SK-N-SH (cell line): ENCODE measurements around the gene DEPP1.

Experiments used
- EP300 ChIP-seq, 2 experiments: IDR thresholded peaks; 2 replicates each; pipeline versions ENCODE4 v1.4.0 to v1.6.1; 2012; ENCODE audit warnings: borderline replicate concordance in 1 of 2, low read depth in 1 of 2, low read length in 1 of 2
- EZH2phosphoT487 ChIP-seq: fragments of 200-600 bp; sonication (generic); IDR thresholded peaks from 2 replicates; pipeline ENCODE4 v1.6.1; 2017; ENCODE audit warnings: low read depth, mixed run types, mild to moderate bottlenecking, antibody characterized with exemption, moderate library complexity, borderline replicate concordance
- FOXM1 ChIP-seq: IDR thresholded peaks from 2 replicates; pipeline ENCODE4 v1.4.0; 2012; ENCODE audit warnings: low read depth, mild to moderate bottlenecking
- SMC3 ChIP-seq: IDR thresholded peaks from 2 replicates; pipeline ENCODE4 v1.6.1; 2012; ENCODE audit warnings: low read depth, low read length, improper control_type of control experiment
- TF ChIP-seq, protein P1 (sequence below): fragments of 200-600 bp; sonication (generic); IDR thresholded peaks from 2 replicates; pipeline ENCODE4 v1.6.1; 2017; ENCODE audit warnings: antibody characterized with exemption, mild to moderate bottlenecking, moderate library complexity

DNA sequence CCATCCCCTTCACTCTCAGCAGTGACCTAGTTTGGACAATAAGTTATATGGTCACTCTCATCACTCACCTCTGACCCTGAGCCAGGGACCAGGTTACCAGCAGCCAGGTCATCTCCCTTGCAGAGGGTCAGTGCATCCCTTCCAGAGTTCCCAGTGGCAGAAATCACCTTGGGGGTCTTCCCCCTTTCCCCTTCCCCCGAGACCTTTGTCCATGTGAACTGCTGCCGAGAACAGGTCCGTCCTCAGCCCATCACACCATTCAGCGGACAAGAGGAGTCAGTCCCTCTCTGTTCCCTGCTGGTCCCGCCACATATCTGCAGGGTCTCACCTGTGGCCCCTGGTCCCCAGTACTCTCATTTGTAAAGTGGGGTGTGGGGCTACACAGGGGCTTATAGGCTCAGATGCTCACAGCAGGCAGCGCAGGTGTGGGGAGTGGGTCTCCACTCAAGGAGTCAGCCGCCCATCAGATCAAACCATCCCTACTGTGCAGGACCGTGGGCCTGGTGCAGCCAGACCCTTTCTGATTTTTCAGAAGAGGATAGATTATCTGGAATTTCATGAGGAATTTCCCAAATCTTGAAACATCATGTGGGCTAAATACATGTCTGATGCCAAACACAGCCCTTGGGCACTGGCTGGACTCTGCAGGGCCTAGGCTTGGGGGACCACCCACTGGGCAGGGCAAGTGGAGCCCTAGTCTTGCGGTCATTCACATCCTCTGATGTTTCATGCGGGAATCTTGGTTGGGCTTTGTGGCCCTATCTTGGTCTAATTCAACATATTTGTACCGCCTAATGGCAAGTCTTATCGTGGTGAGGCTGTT is 6.5 kb downstream of the DEPP1 start:
- TF ChIP-seq SMC3 (no peak), EZH2phosphoT487 (no peak), EP300 (IDR thresholded peaks at IDR 0.05; ENCODE audit: borderline replicate concordance in 1 of 2, low read depth in 1 of 2, low read length in 1 of 2) (no peak), FOXM1 (no peak)
- TF ChIP-seq, protein P1, sequence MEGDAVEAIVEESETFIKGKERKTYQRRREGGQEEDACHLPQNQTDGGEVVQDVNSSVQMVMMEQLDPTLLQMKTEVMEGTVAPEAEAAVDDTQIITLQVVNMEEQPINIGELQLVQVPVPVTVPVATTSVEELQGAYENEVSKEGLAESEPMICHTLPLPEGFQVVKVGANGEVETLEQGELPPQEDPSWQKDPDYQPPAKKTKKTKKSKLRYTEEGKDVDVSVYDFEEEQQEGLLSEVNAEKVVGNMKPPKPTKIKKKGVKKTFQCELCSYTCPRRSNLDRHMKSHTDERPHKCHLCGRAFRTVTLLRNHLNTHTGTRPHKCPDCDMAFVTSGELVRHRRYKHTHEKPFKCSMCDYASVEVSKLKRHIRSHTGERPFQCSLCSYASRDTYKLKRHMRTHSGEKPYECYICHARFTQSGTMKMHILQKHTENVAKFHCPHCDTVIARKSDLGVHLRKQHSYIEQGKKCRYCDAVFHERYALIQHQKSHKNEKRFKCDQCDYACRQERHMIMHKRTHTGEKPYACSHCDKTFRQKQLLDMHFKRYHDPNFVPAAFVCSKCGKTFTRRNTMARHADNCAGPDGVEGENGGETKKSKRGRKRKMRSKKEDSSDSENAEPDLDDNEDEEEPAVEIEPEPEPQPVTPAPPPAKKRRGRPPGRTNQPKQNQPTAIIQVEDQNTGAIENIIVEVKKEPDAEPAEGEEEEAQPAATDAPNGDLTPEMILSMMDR: no peak
